ENCODE measurements around the gene EEF1AKMT4.

Gene EEF1AKMT4

GRCh38 chr3:184305577-184305976 lies 56.1 kb downstream of the EEF1AKMT4 start:
- DNase-seq = no peak

GRCh38 chr3:184306341-184306972 lies 57.0 kb downstream of the EEF1AKMT4 start:
- DNase-seq = no peak

- no peak for DNase-seq
These were observed 58.4 kb downstream of the EEF1AKMT4 start for GRCh38 chr3:184307915-184308314.

Data from femur (tissue), 1 donor.